HCT116 (cell line): ENCODE results near the gene LLGL2. TPM values are rescaled to one million over a fixed set of nuclear protein-coding genes. Genes with fewer than 3 reads are reported as not detected.

ENCODE experiments used
- ATAC-seq: fragments of 200-7000 bp; cut with Tn5 transposase; 2 replicates; pipeline ENCODE4 v1.9.1; 2020; ENCODE audit warnings: mild to moderate bottlenecking, moderate library complexity
- BruUV-seq: library from RNA; stranded (reverse); fragments of 400-500 nt; replicated peaks from 2 replicates; lab custom pipeline; 2021; lab: Mats Ljungman, UMichigan
- CTCF ChIA-PET: fragments of 300-600 bp; sonication (Branson Sonifier 250); formaldehyde crosslinking; loops from one replicate; lab custom pipeline; 2021; ENCODE audit warnings: antibody characterized with exemption; lab: Charles Lee
- POLR2A ChIA-PET: fragments of 300-600, 350-600 bp; sonication (Branson Sonifier 250); formaldehyde crosslinking; loops from one replicate; lab custom pipeline; 2021; ENCODE audit warnings: antibody characterized with exemption; lab: Charles Lee
- RAD21 ChIA-PET, 2 experiments: fragments of 300-600 bp; sonication (Branson Sonifier 250); formaldehyde crosslinking; loops; one replicate each; lab custom pipeline; 2023; ENCODE audit warnings: low total read pairs in 2 of 2; ENCODE audit not compliant: uncharacterized antibody in 2 of 2, unreplicated experiment in 2 of 2, low non-redundant PET in 1 of 2; lab: Charles Lee
- DNase-seq: peaks from one replicate; pipeline ENCODE4 v3.0.0-alpha.2; 2010; ENCODE audit warnings: low read depth, low spot score
- H2AFZ ChIP-seq: fragments of 200-600 bp; shearing (Covaris generic), sonication (generic); 2 replicates; pipeline ENCODE4 v1.6.1; 2017; ENCODE audit warnings: low read depth, mixed run types, mixed read lengths, antibody characterized with exemption, low read length; ENCODE audit not compliant: poor library complexity, severe bottlenecking
- H3K27ac ChIP-seq: 2 replicates; pipeline ENCODE4 v1.5.1; 2012; ENCODE audit warnings: low read depth, low read length
- H3K27me3 ChIP-seq: fragments of 200-600 bp; sonication (generic); 2 replicates; pipeline ENCODE4 v1.6.1; 2016; ENCODE audit warnings: mixed run types, low read length, mixed read lengths; ENCODE audit not compliant: insufficient read depth
- H3K36me3 ChIP-seq, 2 experiments: fragments of 200-500 bp in 1 of 2; fragments of 200-600 bp in 1 of 2; sonication (Bioruptor generic) in 1 of 2; sonication (generic) in 1 of 2; 2 replicates each; pipeline versions ENCODE4 v1.5.1 to v1.6.1; 2014 to 2016; ENCODE audit warnings: low read length in 2 of 2, inconsistent platforms in 1 of 2, mixed read lengths in 1 of 2, mixed run types in 1 of 2; ENCODE audit not compliant: insufficient read depth in 2 of 2, control insufficient read depth in 1 of 2
- H3K4me1 ChIP-seq, 2 experiments: fragments of 200-600 bp in 1 of 2; sonication (generic) in 1 of 2; 2 replicates each; pipeline versions ENCODE4 v1.5.1 to v1.6.1; 2012 to 2017; ENCODE audit warnings: low read length in 2 of 2, inconsistent platforms in 1 of 2, mild to moderate bottlenecking in 1 of 2, mixed read lengths in 1 of 2, mixed run types in 1 of 2, moderate library complexity in 1 of 2; ENCODE audit not compliant: insufficient read depth in 2 of 2, control insufficient read depth in 1 of 2
- H3K4me2 ChIP-seq: fragments of 200-600 bp; sonication (generic); 2 replicates; pipeline ENCODE4 v1.6.1; 2017; ENCODE audit warnings: mixed run types, low read length, mixed read lengths
- H3K4me3 ChIP-seq, 2 experiments: fragments of 200-600 bp in 1 of 2; sonication (generic) in 1 of 2; replicated peaks in 1 of 2; 2 replicates each; pipeline ENCODE4 v1.5.1; 2011 to 2016; ENCODE audit warnings: low read length in 2 of 2, control low read depth in 1 of 2, low read depth in 1 of 2, mild to moderate bottlenecking in 1 of 2, mixed read lengths in 1 of 2, mixed run types in 1 of 2
- H3K79me2 ChIP-seq: fragments of 200-600 bp; sonication (generic); 2 replicates; pipeline ENCODE4 v1.6.1; 2017; ENCODE audit warnings: mild to moderate bottlenecking, mixed run types, low read length, moderate library complexity, mixed read lengths; ENCODE audit not compliant: insufficient read depth
- H3K9ac ChIP-seq: fragments of 200-600 bp; sonication (generic); 2 replicates; pipeline ENCODE4 v1.6.1; 2016; ENCODE audit warnings: low read length, mixed read lengths
- H3K9me2 ChIP-seq: fragments of 200-600 bp; sonication (generic), shearing (Covaris generic); 2 replicates; pipeline ENCODE4 v1.6.1; 2017; ENCODE audit warnings: mixed run types, mild to moderate bottlenecking, moderate library complexity; ENCODE audit not compliant: insufficient read depth
- H3K9me3 ChIP-seq, 2 experiments: fragments of 200-500 bp in 1 of 2; fragments of 200-600 bp in 1 of 2; sonication (Bioruptor generic) in 1 of 2; sonication (generic) in 1 of 2; 2 replicates each; pipeline ENCODE4 v1.6.1; 2014 to 2017; ENCODE audit warnings: low read length in 2 of 2, mixed read lengths in 2 of 2, inconsistent platforms in 1 of 2, low read depth in 1 of 2, mild to moderate bottlenecking in 1 of 2, mixed run types in 1 of 2, moderate library complexity in 1 of 2; ENCODE audit not compliant: control insufficient read depth in 1 of 2, insufficient read depth in 1 of 2
- H4K20me1 ChIP-seq: fragments of 200-600 bp; sonication (generic), shearing (Covaris generic); 2 replicates; pipeline ENCODE4 v1.6.1; 2017; ENCODE audit warnings: mixed run types, mild to moderate bottlenecking, moderate library complexity; ENCODE audit not compliant: insufficient read depth
- EGR1 ChIP-seq: IDR thresholded peaks from 2 replicates; pipeline ENCODE4 v1.6.1; 2012; ENCODE audit warnings: low read depth
- EZH2phosphoT487 ChIP-seq: fragments of 200-600 bp; IDR thresholded peaks from 2 replicates; pipeline ENCODE4 v1.6.1; 2018; ENCODE audit warnings: antibody characterized with exemption, borderline replicate concordance
- POLR2AphosphoS5 ChIP-seq: IDR thresholded peaks from 2 replicates; pipeline ENCODE4 v1.6.1; 2011; ENCODE audit warnings: mild to moderate bottlenecking, low read depth, low read length, moderate library complexity
- REST ChIP-seq: IDR thresholded peaks from 2 replicates; pipeline ENCODE4 v1.6.1; 2012; ENCODE audit warnings: low read depth
- TCF7L2 ChIP-seq: IDR thresholded peaks from 2 replicates; pipeline ENCODE4 v1.7.0; 2011; ENCODE audit warnings: borderline replicate concordance, inconsistent platforms; ENCODE audit not compliant: insufficient read depth, insufficient read length; ENCODE audit errors: extremely low read depth
- intact Hi-C: fragments of 100-400 bp; cut with micrococcal nuclease; formaldehyde crosslinking; loops from 2 replicates; pipeline ENCODE4 v1.10.0; 2022
- total RNA-seq: library from RNA; stranded (reverse); gene quantifications from one replicate; pipeline ENCODE4 v1.2.1, GENCODE V29; 2021; ENCODE audit not compliant: unreplicated experiment

Gene LLGL2
- total RNA-seq, 1 experiment from 2014 or later, result 209 TPM

- no peak overlapping the region; the same call in 1 of the 2 replicates for H3K27ac ChIP-seq
- BruUV-seq, result no TSS peak
- intact Hi-C loops, result no loop called here
These were observed 64.8 kb downstream of the LLGL2 start for GRCh38 chr17:75590314-75590761.

More at GRCh38 chr17:75590314-75590761, 64.8 kb downstream of the LLGL2 start:
- DNase-seq, result no peak
- Histone ChIP-seq H3K4me2 (no peak overlapping the region), H3K79me2 (no peaks in the 10 kb centered on the region), H2AFZ (no peak overlapping the region), H3K9me2 (no peaks in the 10 kb centered on the region), H3K27me3 (no peaks in the 10 kb centered on the region), H3K36me3 (no peaks in the 10 kb centered on the region), H3K9ac (no peak overlapping the region), H3K9me3 (no peaks in the 10 kb centered on the region), H3K4me3 (no peak overlapping the region), H4K20me1 (no peaks in the 10 kb centered on the region), H3K4me1 (peaks cover 10 to 33% of the 10 kb centered on the region in 2 experiments; a peak in 3 of 4 replicates)
- ChIA-PET POLR2A (no interaction called here), RAD21 (interaction anchor here in 1 of 2 experiments (0.6 kb wide), 1 partner anchor 10 kb away, joined by 3 read pairs; no protein-coding TSS in a partner anchor), CTCF (interaction anchor here (4.3 kb wide), 1 partner anchor 11 kb away, joined by 45 read pairs; no protein-coding TSS in a partner anchor)
- TF ChIP-seq POLR2AphosphoS5 (no peak), EZH2phosphoT487 (no peak), REST (no peak), TCF7L2 (no peak), EGR1 (no peak)
- no peak for ATAC-seq
